ENCODE data around the gene WWP2.
"Not testable (repeated sequence)": the region's sequence is repeated elsewhere in the genome, so short reads cannot be mapped to it uniquely, and the experiment has no call there.

WWP2 gene

DNA sequence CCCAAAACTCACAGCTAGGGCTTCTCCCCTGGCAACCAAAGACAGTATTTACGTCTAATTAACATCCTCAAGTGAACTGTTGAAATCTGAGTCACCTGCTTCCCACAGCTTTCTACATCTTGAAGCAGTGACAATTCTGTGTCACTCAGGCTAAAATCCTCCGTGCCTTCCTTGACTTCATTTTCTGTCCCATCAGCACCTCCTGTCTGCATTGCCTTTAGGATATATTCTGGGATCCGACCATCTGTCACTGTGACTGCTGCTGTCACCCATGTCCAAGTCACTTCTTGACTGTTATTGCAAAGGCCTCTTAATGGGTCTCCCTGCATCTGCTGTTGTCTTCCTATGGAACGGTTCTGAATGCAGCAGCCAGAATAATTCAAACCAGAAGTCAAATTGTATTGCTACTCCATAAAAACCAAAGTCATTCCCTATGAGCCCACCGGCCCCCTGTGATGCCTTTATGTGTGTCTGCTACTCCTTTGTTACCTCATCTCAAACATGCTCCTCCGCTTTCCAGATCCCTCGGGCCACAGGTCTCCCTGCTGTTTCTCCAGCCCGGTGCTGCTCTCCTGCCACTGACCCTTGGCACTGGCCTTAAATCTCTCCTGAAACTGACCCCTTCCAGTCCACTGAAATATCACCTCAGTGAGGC, 56.9 kb downstream of the WWP2 start:
- no peak for TF ChIP-seq CTCF (IDR thresholded peaks at IDR 0.05; ENCODE audit: low read depth, low read length, missing control alignments)
- peaks cover 2% of the 10 kb centered on the region for H3K36me3 ChIP-seq (replicated peaks)
- no peak overlapping the region for H3K4me3 ChIP-seq (ENCODE audit: low read depth, low read length)
- no peaks in the 10 kb centered on the region for H3K27me3 ChIP-seq (replicated peaks)
- in situ Hi-C loops (cut with HindIII; ENCODE audit: low pct_ligation_motif_present, low sequenced_read_pairs), result no loop called here
- H3K27ac ChIP-seq, result no peak overlapping the region
- no peak for DNase-seq

DNA sequence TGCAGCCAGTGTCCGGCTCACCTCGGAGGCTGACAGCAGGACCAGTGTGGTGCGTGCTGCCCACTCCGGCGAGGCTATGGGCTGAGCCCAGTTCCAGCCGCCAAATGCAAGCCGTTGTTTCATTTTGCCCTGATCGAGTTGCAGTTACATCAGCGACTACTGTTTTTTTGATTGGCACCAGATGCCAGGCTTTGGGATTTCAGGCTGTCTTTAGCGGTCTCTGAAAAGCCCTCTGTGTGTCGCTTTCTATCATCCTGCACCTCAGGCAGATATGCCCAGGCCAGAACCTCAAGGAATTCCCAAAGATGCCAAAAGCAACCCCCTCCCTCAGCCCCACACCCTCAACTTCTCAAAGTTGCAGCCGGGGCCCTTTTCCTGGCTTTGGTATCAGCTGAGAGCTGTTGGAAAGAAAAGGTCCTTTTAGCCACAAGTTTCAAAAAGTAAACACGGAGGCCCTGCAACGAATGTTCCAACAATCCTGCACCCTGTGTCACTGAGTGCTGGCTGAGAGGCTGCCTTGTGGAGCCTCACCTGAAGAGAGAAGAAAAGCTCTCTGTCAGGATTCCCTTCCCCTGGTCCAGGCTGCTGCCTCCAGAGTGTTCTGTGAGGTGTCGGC, 58.9 kb downstream of the WWP2 start:
- no peak overlapping the region for H3K4me3 ChIP-seq (ENCODE audit: low read depth, low read length)
- in situ Hi-C loops (cut with HindIII; ENCODE audit: low pct_ligation_motif_present, low sequenced_read_pairs), result no loop called here
- H3K36me3 ChIP-seq (replicated peaks), result peaks cover 2% of the 10 kb centered on the region
- DNase-seq, result no peak
- H3K27ac ChIP-seq, result no peak overlapping the region
- no peak for TF ChIP-seq CTCF (IDR thresholded peaks at IDR 0.05; ENCODE audit: low read depth, low read length, missing control alignments)
- no peaks in the 10 kb centered on the region for H3K27me3 ChIP-seq (replicated peaks)

GRCh38 chr16:69821844-69822173, 59.7 kb downstream of the WWP2 start:
- no peak overlapping the region for H3K4me3 ChIP-seq (ENCODE audit: low read depth, low read length)
- no peak overlapping the region for H3K27ac ChIP-seq
- H3K27me3 ChIP-seq (replicated peaks), result no peaks in the 10 kb centered on the region
- DNase-seq, result no peak
- no peak for TF ChIP-seq CTCF (IDR thresholded peaks at IDR 0.05; ENCODE audit: low read depth, low read length, missing control alignments)
- H3K36me3 ChIP-seq (replicated peaks), result peaks cover 2% of the 10 kb centered on the region
- in situ Hi-C loops (cut with HindIII; ENCODE audit: low pct_ligation_motif_present, low sequenced_read_pairs), result no loop called here

- TF ChIP-seq CTCF (IDR thresholded peaks at IDR 0.05; ENCODE audit: low read depth, low read length, missing control alignments), result no peak
- DNase-seq, result no peak
- Histone ChIP-seq H3K27ac (no peak overlapping the region), H3K36me3 (replicated peaks) (peaks cover 2% of the 10 kb centered on the region), H3K4me3 (ENCODE audit: low read depth, low read length) (no peak overlapping the region), H3K27me3 (replicated peaks) (no peaks in the 10 kb centered on the region)
- in situ Hi-C loops (cut with HindIII; ENCODE audit: low pct_ligation_motif_present, low sequenced_read_pairs), result no loop called here
These were observed 60.2 kb downstream of the WWP2 start for GRCh38 chr16:69822174-69822935.

- Histone ChIP-seq H3K36me3 (replicated peaks) (peaks cover 2% of the 10 kb centered on the region), H3K27me3 (replicated peaks) (no peaks in the 10 kb centered on the region), H3K27ac (no peak overlapping the region), H3K4me3 (ENCODE audit: low read depth, low read length) (no peak overlapping the region)
- in situ Hi-C loops (cut with HindIII; ENCODE audit: low pct_ligation_motif_present, low sequenced_read_pairs), result no loop called here
- DNase-seq, result no peak
- TF ChIP-seq CTCF (IDR thresholded peaks at IDR 0.05; ENCODE audit: low read depth, low read length, missing control alignments), result no peak
These were observed 61.9 kb downstream of the WWP2 start for GRCh38 chr16:69823831-69824563.

DNA sequence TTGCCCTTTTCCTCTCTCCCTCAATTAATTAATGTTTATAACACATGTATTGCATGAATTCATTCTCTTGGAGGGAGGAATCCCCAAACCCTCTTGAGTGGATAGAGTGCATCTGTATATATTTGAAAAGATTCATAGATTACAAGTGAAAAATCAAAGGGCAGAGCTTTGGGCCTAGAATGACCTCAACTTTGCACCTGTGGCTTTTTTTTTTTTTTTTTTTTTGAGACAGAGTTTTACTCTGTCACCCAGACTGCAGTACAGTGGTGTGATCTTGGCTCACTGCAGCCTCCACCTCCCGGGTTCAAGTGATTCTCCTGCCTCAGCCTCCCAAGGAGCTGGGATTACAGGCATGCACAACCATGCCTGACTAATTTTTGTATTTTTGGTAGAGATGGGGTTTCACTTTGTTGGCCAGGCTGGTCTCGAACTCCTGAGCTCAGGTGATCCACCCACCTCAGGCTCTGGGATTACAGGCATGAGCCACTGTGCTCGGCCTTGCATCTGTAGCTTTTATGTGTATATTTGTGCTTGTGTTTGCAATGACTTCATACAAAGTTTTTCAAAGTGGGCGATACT, 62.5 kb downstream of the WWP2 start:
- H3K36me3 ChIP-seq (replicated peaks); in situ Hi-C loops (cut with HindIII; ENCODE audit: low pct_ligation_motif_present, low sequenced_read_pairs); H3K27ac ChIP-seq; H3K27me3 ChIP-seq (replicated peaks); H3K4me3 ChIP-seq (ENCODE audit: low read depth, low read length); DNase-seq: not testable (repeated sequence)
